Activated naive CD4-positive, alpha-beta T cell treated with anti-CD3 and anti-CD28 coated beads, Interleukin-2, amount 50 U/mL, for 16 hours (primary cell): ENCODE measurements around the gene ZNF320.
"Not testable (repeated sequence)": the region's sequence is repeated elsewhere in the genome, so short reads cannot be mapped to it uniquely, and the experiment has no call there.

ENCODE experiments used
- DNase-seq: peaks from one replicate; pipeline ENCODE4 v3.0.0-alpha.2; 2020

Gene ZNF320

DNA sequence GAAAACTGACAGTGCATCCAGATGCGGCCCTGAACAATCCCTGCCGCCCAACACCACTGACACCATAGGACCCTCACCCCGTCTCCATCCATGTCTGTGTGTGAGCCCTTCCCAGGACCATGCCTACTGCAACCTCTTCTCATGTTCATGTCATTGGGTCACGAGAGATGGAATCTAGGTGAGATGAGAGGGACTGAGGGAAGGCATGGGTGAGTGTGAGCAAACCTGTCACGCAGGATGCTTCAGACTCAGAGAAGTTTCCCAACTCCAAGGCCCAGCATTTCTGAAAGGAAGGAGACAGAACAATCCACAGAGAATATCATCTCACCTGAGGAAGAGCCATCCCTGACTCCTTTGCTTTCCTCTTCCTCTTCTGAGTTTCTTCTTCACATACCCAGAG is 20.1 kb upstream of the ZNF320 start:
- DNase-seq, result no peak

DNA sequence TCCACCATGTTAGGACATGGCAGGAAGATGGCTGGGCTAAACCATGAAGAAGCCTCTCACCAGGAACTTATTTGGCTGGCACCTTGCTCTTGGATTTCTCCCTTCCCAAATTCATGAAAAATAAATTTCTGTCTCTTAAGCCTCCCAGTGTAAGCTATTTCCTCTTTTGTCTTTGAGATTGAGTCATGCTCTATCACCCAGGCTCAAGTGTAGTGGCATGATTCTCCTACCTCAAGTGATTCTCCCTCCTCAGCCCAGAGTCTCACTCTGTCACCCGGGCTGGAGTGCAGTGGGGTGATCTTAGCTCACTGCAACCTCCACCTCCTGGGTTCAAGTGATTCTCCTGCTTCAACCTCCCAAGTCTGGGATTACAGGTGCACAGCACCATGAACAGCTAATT is 13.2 kb upstream of the ZNF320 start:
- DNase-seq, result no peak

DNA sequence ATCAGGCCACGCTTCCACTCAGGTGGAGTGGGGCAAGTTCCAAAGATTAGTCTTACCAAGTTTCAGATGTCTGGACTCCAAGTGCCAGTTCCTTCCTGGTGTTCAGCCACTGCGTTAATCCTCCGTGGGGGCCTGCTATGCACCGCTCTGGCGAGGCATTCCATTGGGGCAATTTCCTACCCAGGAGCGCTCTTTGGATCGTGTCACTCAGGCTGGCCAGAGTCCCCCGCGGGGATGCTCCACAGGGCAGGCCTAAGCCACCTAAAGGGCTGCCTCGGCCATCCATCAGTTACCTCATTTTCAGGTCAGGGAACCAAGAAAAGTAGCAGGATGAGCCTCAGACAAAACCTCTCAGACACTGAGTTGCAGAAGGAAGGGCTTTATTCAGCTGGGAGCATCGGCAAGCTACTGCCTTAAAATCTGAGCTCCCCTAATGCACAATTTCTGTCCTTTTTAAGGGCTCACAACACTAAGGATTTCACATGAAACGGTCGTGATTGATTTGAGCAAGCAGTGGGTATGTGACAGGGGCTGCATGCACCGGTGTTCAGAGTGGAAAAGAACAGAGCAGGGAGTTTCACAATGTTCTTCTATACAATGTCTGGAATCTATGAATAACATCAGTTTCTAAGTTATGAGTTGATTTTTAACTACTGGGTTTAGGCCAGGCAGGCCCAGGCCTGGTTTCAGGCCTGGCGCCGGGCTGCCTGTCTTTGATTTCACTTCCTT is 6.8 kb upstream of the ZNF320 start:
- DNase-seq, result not testable (repeated sequence)

DNA sequence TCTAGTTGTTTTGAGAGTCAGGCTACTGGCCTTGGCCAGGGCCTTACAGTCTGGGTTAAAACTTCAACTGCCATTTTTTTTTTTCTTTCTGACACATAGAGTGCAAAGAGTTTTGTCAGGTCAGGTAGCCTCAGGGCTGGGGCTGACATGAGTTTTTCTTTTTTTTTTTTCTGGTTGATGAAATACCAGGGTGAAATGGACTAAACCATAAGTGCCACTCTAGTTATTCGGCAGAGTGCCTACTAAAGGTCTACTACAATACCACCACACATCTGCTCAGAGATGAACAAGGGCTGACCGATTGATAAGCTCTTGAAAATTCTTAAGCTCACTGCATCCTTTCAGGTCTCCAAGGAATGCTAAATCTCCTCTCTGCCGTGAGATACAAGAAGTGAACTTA is 4.4 kb upstream of the ZNF320 start:
- DNase-seq, result no peak

DNA sequence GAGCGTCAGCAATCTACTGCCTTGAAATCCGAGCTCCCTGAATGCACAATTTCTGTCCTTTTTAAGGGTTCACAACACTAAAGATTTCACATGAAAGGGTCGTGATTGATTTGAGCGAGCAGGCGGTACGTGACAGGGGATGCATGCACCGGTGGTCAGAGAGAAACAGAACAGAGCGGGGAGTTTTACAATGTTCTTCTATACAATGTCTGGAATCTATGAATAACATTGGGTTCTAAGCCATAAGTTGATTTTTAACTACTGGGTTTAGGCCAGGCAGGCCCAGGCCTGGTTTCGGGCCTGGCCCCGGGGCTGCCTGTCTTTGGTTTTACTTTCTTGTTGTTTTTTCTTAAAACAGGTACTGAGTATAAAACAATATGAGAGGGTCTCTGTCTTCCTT is 1.2 kb upstream of the ZNF320 start:
- not testable (repeated sequence) for DNase-seq

DNA sequence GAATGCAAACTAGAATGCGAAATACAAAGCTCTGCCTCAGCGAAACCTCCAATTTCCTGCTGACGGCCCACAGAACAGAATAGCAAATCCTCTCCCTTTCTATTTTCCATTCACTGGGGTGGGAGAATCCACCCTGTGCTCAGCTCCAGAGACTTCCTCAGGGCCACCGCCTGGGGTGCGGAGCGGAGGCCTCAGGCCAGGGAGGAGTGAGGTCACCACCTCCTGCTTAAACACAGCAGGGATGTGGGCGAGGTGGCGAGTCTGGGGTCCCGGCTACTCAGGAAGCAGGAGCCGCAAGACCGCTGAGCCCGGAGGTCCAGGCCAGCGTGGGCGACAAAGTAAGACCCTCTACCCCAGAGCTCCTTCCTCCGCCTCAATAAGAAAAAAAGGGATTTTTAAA is 666 bp upstream of the ZNF320 start:
- DNase-seq, result no peak

DNA sequence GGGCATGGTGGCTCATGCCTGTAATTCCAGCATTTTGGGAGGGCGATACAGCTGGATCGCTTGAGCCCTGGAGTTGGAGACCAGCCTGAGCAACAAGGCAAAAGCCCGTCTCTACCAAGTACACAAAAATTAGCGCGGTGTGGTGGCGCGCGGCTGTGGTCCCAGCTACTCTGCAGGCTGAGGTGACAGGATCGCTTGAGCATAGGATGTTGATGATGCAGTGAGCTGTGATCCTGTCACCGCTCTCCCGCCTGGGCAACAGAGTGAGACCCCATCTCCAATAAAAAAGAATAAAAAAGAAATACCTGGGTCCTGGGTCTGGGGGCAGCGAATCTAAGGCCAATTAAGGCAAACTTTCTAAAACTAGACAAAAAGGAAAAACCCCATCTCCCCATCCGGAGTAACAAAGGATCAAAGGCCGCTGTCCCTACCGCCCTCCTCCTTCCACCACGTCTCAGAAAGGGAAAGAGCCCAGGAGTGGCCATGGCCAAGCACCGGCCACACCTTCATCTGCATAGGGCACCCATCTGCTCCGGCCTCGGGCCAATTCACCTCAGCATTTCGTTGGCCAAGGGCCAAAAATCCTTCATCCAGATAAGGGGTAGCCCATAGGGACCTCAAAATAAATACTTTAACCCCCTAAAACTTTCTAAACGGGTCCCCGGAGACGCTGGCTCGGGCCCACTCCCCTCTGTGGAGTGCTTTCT is 851 bp downstream of the ZNF320 start:
- no peak for DNase-seq

DNA sequence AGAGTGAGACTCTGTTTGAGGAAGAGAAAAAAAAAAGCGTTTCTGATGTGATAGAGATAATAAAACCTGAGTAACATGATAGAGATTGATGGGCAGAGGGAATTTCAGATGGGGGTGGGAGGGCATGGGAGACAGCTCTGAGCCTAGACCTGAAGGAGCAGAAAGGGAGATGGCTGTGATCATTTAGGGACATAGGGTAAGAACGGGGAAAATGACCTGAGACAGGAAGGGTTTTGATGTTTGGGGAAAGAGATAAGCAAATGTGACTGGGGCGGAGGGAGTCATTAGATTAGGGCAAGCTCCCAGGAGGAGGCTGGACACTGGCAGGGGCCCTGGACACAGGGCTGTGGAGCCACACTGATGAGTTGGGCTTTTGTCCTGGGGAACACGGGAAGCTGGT is 6.1 kb downstream of the ZNF320 start:
- DNase-seq, result no peak

DNA sequence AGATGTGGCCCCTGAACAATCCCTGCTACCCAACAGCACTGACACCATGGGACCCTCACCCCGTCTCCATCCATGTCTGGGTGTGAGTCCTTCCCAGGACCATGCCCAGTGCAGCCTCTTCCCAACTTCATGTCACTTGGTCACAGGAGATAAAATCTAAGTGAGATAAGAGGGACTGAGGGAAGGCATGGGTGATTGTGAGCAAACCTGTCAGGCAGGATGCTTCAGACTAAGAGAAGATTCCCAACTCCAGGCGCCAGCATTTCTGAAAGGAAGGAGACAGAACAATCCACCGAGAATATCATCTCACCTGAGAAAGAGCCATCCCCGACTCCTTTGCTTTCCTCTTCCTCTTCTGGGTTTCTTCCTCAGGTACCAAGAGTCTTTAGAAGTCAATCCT is 7.5 kb downstream of the ZNF320 start:
- DNase-seq, result no peak

DNA sequence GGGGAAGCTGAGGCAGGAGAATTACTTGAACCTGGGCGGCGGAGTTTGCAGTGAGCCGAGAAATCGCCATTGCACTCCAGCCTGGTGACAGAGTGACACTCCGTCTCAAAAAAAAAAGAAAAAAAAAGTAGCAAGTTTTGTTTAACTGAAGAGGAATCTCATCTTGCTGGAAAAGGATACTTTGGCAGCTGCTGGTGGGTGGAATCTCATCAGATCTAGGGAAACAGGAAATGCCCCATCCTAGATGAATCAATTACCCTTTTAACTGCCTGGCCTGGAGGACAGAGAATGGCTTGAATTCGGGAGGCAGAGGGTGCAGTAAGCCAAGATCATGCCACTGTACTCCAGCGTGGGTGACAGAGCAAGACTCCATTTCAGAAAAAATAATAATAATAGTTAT is 8.4 kb downstream of the ZNF320 start:
- no peak for DNase-seq

DNA sequence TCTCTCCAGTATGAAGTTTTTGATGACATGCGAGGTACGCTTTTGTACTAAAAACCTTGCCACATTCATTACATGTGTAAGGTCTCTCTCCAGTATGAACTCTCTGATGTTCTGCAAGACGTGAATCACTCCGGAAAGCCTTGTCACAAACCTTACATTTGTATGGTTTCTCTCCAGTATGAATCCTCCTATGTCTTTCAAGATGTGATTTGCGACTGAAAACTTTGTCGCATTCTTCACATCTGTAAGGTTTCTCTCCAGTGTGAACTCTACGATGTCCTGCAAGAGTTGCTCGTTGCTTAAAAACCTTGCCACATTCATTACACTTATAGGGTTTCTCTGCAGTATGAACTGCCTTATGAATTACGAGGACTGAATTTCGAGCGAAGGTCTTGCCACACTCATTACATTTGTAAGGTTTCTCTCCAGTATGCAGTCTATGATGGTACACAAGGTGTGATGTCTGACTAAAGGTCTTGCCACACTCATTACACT is 16.5 kb downstream of the ZNF320 start:
- no peak for DNase-seq

DNA sequence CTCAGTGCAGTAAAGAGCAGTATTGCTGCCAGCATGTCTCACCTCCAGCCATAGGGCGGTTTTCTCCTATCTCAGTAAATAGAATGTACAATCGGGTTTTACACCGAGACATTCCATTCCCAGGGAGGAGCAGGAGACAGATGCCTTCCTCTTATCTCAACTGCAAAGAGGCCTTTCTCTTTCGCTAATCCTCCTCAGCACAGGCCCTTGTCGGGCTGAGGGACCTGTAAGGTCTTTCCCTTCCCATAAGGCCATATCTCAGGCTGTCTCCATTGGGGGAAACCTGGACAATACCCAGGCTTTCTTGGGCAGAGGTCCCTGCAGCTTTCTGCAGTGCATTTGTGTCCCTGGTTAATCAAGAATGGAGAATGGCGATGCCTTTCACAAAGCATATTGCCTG is 24.4 kb downstream of the ZNF320 start:
- DNase-seq, result not testable (repeated sequence)

DNA sequence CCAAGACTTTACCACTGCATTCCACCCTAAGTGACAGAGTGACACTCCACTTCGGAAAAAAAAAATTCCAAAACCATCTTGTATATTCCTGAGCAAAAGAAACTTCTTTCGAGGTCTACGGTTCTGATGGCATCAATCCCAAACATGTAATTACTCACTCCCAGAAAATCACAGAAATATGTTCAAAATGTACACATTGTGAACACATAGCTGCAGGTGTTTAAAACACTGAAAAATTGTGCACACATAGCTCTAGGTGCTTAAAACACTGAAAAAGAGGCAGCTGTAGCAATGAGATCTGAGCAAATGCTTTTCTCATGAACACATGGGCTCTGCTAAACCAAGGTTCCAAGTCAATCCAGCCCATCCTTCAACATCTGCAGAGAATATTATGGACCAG is 26.0 kb downstream of the ZNF320 start:
- no peak for DNase-seq

DNA sequence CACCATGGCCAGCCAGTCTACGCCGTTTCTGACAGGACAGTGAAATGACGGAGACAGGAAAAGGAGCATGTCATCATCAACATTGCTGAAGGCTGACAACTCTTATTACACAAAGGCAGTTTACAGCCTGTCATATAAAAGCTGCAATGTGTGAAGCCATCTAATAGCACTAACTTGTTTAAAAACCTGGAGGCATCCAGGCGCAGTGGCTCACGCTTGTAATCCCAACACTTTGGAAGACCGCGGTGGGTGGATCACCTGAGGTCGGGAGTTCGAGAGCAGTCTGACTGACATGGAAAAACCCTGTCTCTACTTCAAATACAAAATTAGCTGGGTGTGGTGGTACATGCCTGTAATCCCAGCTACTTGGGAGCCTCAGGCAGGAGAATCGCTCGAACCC is 29.4 kb downstream of the ZNF320 start:
- DNase-seq, result not testable (repeated sequence)

DNA sequence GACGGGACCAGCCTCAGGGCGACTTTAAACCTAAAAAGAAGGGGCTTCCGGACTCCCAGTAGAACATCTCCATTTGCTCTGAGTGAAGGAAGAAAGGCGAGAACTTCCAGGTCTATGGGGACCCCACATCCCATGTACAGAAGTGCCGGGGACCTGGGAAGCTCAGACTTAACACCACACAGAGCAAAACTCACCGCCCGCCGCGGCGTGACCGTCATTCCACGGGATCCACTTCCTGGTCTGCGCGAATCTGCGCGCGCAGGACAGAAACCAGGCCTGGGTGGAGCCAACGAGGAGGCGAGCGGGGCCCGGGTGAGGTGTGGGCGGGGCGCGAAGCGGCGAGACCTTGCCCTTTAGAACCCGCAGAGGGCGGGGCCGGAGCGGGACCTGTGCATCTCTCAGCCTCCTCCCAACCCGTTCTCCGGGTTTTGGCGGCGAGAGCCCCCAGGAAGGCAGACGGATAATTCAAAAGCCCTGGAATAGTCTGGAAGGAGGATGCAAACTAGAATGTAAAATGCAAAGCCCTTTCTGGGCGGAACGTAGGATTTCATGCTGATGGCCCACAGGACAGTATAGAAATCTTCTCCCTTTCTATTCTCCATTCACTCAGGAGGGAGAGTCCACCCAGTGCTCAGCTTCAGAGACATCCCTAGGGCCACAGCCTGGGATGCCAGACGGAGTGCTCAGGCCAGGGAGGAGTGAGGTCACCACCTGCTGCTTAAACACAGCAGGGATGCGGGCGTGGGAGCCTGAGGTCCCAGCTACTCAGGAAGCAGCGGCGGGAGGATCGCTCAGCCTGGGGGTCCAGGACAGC is 39.9 kb downstream of the ZNF320 start, which contains the start of gene ZNF468:
Gene ZNF468, minus strand, starts transcription at position 242 of the 814 bp plus-strand sequence. CDS start 3,347 bp downstream, outside the sequence.
- DNase-seq, result peak; percentile 61

DNA sequence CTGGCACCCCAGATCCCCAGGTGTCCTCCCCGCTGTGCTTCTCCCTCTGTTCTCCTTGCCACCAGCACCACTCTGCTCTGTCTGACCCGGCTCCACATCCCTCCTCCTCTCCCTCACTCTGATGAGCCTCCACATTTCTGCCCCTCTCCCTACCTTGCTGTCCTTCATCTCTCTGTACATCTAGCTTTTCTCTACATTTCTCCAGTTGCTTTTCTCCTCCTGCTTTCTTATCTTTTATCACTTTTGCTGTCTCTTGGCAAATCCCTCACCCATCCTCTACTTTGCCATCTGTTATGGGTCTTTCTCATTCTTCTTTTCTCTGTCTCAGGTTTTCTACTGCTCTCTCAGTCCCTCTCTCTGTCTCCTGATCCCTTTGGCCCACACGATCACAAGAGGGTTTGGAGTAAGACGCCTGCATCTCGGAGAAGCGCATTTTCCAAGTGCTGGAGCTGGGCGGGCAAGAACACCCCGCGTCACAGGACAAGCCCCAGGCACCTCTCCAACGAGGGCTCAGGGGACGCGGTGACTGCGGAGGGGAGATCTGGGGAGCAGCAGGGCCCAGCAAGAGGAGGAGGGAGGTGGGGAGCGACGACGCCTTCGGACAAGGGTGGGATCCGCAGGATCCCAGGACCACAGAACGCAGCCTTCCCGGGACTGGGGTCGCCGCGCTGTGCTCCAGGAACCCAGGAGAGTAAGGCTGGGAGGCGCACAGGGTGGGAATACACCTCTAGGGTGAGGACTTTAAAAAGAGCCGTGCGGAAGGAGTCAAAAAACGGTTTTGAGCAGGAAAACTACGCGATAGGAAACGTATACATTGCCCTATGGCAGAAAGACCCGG is 40.7 kb downstream of the ZNF320 start:
- peak; percentile 10 for DNase-seq
